GM18507 (cell line): ENCODE results near the gene ADAM17.
A peak's percentile ranks its signal among the peaks of the same experiment; 100 is the strongest.

Experiments used
- DNase-seq: peaks from one replicate; pipeline ENCODE4 v3.0.0; 2011; ENCODE audit warnings: low read depth; ENCODE audit not compliant: insufficient read length; ENCODE audit errors: extremely low spot score
- FAIRE-seq: peaks from 2 replicates; lab custom pipeline; 2011; peaks lifted over from hg19 to GRCh38; lab: Jason Lieb, UNC

Gene ADAM17

GRCh38 chr2:9478526-9478925 is 77.1 kb downstream of the ADAM17 start:
- DNase-seq (no peak), FAIRE-seq (no peak)

DNA sequence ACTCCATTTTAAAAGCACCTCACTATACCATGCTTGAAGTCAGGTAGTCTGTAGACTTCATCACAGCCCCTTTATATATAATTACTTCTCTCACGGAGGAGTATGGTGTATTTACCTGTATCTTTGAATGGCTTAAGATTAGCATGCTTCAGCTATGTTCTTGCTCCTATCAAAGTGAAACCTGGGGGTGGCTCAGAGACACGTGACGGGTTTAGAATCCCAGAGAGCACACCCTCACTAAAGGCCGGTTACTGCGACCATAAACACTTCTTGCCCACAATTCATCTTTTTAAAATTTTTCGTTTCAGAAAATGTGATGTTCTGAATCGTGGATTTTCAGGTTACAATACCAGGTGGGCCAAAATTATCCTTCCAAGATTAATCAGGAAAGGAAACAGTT is 77.7 kb downstream of the ADAM17 start:
- no peak for FAIRE-seq

DNA sequence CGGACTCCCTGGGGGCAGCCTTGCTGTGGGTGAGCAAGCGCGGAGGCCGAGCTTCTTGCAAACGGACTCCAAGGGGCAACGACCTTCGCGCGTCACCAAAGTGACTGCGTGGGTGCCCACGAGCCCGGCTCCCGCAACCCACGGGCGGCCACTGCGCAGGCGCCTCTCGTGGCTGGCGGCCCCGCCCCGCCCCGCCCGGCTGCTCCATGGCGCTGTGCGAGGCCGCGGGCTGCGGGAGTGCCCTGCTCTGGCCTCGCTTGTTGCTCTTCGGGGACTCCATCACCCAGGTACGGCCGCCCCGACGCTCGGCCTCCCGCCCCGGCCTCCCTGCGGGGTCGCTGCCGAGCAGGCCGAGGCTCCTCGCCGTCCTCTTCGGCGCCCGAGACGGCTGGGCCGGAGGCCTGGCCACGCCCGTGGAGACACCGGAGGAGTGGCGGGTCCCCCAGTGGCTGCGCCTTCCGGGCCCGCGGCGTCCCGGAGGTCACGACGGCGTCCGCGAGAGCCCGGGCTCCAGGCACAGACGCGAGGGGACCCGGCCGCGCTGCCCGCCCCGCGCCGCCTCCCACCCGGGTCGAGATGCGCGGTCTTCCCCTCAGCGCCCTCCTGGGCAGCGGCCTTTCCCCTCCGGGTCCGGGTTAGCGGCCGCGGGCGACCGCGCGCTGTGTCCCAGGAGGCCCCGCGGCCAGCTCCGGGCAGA is 81.1 kb downstream of the ADAM17 start, which contains the start of gene IAH1:
IAH1 (plus strand) TSS at position 191 of the 697 bp plus-strand sequence; CDS start at position 207, 16 bp downstream.
- peak; percentile 80 for DNase-seq
- FAIRE-seq: peak; percentile 35

More for the DNA sequence above, 77.7 kb downstream of the ADAM17 start:
- DNase-seq: no peak

DNA sequence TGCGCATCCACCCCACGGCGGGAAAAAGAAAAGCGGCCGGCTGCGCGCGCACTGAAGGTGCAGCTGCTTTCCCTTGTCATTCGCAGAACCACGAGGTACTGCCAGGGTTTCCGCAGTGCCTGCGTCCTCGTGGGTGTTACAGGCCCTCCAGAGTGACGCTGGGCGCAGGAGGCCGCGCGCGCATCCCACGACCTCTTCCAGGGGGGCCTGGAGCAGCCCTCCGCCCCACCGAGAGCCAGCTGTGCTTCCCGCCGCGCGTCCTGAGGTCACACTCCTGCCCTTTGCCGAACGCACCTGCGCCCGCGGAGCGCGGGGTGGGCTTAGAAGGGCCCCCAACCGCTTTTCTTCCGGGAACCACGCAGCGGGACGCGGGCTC is 81.7 kb downstream of the ADAM17 start:
- FAIRE-seq (no peak), DNase-seq (peak; percentile 23)

DNA sequence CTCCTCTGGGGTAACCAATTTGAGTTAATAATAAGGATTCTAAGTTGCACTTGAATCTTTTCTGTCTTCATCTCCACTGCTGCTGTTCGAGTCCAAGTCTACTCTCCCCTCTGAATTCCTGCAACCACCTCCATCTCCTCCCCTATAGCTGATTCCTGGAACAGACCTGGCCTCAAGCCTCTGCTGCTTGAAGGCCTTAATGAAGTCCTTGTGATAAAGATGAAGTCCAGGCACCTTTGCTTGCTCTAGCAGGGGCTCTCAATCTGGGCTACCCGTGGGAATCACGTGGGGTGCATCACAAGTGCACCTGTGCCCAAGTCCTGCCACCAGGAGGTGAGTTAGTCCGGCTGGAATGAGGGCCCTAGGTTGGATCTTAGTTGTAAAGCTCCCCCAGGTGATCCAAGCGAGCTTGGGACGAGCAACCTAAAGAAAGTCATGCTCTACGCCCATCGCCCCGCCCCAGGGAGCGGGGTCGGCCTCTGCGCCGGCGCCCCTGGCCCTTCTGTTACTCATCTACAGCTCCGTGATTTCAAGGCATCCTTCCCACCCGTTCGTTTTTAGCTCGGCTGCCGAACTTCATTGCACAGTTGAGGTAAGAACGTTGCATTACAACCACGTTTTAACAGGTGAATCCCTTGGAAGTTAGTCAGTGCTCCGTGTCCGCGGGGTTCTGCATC is 82.2 kb downstream of the ADAM17 start:
- FAIRE-seq (no peak), DNase-seq (no peak)

DNA sequence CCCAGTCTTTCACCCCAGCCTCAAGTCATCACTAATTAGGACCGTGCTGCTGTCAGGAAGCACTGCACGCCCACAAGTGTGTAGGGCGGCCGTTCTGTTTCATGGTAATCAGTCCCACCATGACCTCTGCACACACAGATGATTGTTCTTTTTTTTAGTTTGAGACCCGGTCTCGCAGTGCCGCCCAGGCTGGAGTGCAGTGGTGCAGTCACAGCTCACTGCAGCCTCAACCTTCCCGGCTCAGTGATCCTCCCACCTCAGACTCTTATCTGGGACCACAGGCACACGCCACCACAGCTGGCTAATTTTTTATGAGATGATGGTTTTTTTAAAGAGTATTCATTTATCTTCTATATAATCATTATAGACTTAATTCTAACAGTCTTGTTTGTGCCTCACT is 83.1 kb downstream of the ADAM17 start:
- DNase-seq: no peak
- no peak for FAIRE-seq

- DNase-seq (no peak), FAIRE-seq (no peak)
These were observed 84.4 kb downstream of the ADAM17 start for GRCh38 chr2:9471206-9471605.

DNA sequence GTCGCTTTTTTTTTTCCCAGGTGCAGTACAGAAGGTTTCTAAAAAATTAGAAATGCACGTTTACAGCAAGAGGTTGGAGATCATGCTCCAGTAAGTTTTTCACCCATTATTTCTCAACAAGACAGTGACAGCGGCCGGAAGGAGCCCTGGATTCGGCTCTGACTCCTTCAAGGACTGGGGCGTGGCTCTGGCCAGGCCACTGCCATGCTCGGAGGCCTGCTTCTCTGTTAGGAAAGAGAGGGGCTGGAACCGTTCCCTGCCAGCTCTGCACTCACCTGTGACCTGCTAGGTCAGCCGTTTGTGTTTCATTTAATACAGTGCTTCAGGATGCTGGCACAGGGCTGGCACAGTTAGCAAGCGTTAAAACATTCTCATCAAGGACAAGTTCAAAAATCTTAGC is 87.9 kb downstream of the ADAM17 start:
- FAIRE-seq (no peak), DNase-seq (no peak)

GRCh38 chr2:9466147-9466683 is 89.4 kb downstream of the ADAM17 start:
- FAIRE-seq: no peak

GRCh38 chr2:9465170-9465569 is 90.5 kb downstream of the ADAM17 start:
- DNase-seq (no peak), FAIRE-seq (no peak)

More at GRCh38 chr2:9466147-9466683, 89.4 kb downstream of the ADAM17 start:
- no peak for DNase-seq

DNA sequence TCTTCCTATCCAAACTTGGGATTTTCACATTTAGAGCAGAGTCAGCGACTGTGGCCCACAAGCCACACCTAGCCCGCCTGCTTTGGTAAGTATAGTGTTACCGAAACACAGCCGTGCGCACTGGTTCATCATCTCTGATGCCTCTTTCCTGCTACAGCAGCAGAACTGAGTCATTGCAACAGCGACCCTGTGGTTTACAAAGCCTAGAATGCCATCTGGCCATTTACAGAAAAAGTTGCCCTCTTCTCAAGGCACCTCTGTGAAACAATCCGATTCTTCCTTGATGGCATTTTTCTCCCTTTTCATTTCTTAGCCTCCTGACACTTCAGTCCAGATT is 92.0 kb downstream of the ADAM17 start:
- DNase-seq (no peak), FAIRE-seq (no peak)

DNA sequence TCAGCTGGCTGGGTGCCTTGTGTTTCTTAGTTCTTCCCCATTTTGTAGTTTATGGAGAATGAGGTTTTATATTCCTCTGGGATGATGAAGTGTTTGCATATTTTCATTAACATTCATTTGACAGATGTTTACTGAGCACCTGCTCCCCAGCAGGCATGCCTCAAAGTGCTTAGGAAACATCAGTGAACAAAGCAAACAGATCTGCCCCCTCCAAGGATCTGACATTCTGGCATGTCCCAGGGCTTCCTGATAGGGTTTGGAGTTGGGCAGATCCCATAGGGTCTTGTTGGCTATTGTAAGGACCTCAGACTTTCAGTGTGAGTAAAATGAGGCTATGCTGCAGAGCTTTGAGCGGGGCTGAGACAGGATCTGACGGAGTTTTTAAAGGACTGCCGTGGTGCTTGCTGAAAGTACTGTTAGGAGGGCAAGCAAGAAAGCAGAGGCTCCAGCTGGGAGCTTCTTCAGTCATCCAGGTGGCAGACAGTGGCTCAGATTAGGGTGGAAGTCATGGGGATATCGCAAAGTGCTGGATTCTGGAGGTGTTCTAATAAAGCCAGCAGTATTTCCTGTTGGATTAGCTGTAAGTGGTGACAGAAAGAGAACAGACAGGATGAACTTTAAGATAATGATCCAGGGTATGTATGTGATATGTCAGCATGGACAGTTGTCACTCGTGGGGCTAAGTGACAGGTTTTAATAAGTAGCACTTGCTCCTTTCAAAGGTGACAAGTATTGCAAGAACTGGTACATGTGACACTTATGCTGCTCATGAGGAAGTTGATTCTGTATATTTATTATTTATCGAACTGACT is 92.5 kb downstream of the ADAM17 start:
- FAIRE-seq: no peak

GRCh38 chr2:9462313-9462712 is 93.3 kb downstream of the ADAM17 start:
- FAIRE-seq: no peak

More for the DNA sequence above, 92.5 kb downstream of the ADAM17 start:
- DNase-seq: no peak

GRCh38 chr2:9461079-9461478 is 94.6 kb downstream of the ADAM17 start:
- FAIRE-seq (no peak), DNase-seq (no peak)

More at GRCh38 chr2:9462313-9462712, 93.3 kb downstream of the ADAM17 start:
- DNase-seq: no peak

- FAIRE-seq (no peak), DNase-seq (no peak)
These were observed 95.1 kb downstream of the ADAM17 start for GRCh38 chr2:9460441-9461017.

DNA sequence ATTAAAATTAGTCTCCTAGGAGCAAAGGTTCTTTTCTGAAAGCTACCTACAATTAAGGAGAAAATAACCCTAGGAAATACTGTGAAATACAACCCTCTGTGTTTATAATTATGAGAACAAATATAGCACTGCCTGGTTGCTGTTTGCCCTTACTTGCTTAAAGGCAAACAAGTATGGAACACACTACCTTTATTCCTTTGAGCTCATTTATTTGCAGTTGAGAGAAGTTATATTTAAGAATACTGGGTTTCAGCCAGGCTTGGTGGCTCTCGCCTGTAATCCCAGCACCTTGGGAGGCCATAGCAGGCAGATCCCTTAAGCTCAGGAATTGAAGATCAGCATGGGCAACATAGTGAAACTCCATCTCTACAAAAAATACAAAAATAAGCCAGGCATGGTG is 104.4 kb downstream of the ADAM17 start:
- FAIRE-seq (no peak), DNase-seq (no peak)

DNA sequence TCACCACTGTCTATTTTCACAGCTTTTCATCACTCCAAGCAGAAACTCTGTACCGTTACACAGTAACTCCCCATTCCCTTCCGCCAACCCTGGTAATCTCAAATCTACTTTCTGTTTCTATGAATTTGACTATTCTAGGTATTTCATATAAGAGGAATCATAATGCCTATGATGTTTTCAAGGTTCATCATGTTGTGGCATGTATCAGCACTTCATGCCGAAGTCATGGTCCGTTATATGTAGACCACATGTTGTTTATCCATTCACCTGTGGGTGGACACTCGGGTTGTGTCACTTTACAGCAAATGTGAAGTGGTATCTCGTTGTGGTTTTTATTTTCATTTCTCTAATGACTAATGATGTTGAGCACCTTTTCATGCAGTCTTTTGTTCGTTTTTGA is 110.5 kb downstream of the ADAM17 start:
- no peak for DNase-seq
- FAIRE-seq: no peak

DNA sequence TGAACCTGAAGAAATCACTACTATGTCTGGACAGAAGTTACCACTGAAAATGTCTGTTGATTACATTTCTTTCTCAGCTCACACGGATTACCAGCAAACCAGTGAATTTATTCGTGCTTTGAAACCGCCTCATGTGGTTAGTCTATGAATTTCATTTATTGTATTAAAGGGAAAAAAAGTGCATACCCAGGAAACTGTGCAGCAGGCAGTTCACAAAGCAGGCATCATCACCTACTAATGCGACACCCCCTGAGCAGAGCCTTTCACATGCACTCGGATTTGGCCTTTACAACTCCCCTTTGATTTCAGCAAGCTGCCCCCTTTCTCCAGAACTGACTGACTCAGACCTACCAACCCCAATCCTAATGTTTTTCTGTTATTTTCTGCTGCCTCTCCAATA is 112.1 kb downstream of the ADAM17 start:
- DNase-seq: no peak
- no peak for FAIRE-seq

GRCh38 chr2:9441556-9441955 is 114.1 kb downstream of the ADAM17 start:
- no peak for FAIRE-seq
- DNase-seq: no peak
